Renal pelvis (tissue), 4 donors: ENCODE data around the gene POLR3B. TPM values are rescaled to one million over a fixed set of nuclear protein-coding genes. Genes with fewer than 3 reads are reported as not detected.

Source experiments
- DNase-seq: peaks from one replicate; pipeline ENCODE4 v3.0.0-alpha.2; 2013
- polyA plus RNA-seq, 3 donors: library from polyadenylated mRNA; unstranded; fragments of 120-200 nt; gene quantifications; one replicate each; pipeline ENCODE4 v1.2.1, GENCODE V29; 2013; ENCODE audit not compliant: insufficient read length in 3 of 3

The POLR3B gene
- polyA plus RNA-seq, 3 donors: 15.4 to 16.4 (median 15.9) TPM

DNA sequence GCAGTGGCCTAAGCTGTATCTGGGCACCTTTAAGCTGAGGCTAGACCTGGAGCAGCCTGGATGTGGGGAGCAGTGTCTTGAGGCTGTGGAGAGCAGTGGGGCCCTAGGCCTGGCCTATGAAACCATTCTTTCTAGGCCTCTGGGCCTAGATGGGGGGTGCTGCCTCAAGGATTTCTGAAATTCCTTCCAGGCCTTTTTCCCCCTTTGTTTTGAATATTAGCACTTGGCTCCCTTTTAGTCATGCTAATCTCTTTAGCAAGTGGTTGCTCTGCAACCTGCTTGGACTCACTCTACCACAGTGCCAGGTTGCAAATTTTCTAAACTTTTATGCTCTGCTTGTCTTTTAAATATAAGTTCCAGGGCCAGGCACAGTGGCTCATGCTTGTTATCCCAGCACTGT is 183.7 kb downstream of the POLR3B start:
- DNase-seq: no peak

DNA sequence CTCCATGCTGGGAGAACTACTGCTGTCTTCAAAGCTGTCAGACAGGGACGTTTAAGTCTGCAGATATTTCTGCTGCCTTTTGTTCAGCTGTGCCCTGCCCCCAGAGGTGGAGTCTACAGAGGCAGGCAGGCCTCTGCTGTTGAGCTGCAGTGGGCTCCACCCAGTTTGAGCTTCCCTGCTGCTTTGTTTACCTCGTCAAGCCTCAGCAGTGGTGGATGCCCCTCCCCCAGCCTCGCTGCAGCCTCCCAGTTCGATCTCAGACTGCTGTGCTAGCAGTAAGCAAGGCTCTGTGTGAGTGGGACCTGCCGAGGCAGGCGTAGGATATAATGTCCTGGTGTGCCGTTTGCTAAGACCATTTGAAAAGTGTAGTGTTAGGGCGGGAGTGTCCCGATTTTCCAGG is 193.9 kb downstream of the POLR3B start:
- DNase-seq: no peak

DNA sequence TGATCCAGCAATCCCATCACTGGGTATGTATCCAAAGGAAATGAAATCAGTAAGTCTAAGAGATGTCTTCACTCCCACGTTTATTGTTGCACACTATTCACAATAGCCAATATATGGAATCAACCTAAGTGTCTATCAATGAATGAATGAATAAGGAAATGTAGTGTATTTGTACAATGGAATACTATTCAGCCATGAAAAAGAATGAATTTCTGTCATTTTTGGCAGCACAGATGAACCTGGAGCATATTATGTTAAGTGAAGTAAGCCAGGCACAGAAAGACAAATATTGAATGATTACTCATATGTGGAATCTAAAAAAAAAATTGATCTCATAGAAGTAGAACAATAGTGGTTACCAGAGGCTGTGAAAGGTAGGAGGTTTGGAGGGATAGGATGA is 194.7 kb downstream of the POLR3B start:
- DNase-seq: no peak

Other genes with a start within 250 kb of the POLR3B start
- 10 to 100 TPM in 1 of 3 donors, 1 to 10 TPM in 2; 9.7 to 11.9 (median 9.8) TPM for gene NUAK1, start 218.8 kb upstream of the POLR3B start, polyA plus RNA-seq
- 100 to 1,000 TPM in 2 of 3 donors, 10 to 100 TPM in 1; 97.1 to 125 (median 114) TPM for gene CKAP4, start 109.7 kb upstream of the POLR3B start, polyA plus RNA-seq
- gene TCP11L2, start 55.0 kb upstream of the POLR3B start, polyA plus RNA-seq: 10 to 100 TPM; 14.9 to 29.6 (median 22.2) TPM
- gene RFX4, start 225.3 kb downstream of the POLR3B start, polyA plus RNA-seq: under 1 TPM in 2 of 3 donors, not detected in 1; 0.16 to 0.17 TPM